HG03521 (cell line): ENCODE results near the gene PCDH15.

Experiments used
- ATAC-seq: cut with Tn5 transposase; IDR thresholded peaks from one replicate; pipeline ENCODE4 v1.9.1; 2021; ENCODE audit warnings: mild to moderate bottlenecking, moderate library complexity; ENCODE audit not compliant: unreplicated experiment

Gene PCDH15

DNA sequence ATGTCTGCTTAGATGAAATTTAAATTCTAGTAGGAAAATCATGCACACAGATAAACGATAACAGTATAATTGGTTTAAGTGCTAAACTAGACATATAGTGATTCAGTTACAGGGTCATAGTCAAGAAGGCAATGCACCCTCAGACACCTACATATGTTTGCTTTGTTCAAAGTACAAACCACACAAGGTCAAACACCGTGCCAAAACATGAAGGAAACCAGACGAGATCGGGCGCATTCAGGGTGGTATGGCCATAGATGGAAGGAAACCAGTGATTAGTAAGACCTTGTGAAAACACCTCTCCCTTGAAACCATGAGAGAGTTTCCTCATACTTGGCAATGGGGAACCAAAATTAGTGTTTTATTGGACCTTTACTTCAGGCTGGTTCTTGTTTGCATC is 906.9 kb downstream of the PCDH15 start:
- ATAC-seq: no peak

DNA sequence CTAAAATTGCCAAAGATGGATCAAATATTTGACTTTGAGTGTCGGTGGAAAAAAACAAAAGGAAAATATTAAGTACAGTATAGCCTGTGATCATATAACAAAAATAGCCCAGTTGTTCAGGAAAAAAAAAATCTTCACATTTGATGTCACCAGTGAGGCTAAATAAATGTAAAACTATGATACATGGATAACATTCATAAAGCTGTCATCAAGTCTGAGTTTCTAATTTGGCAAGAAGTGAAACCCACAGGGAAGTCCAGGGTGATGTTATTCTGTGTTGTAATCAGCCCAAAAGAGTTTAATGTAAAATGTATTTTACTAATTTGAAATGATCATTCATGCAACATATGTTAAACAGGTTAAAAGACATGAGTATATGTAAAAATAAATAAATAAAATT is 908.0 kb downstream of the PCDH15 start:
- ATAC-seq: no peak

DNA sequence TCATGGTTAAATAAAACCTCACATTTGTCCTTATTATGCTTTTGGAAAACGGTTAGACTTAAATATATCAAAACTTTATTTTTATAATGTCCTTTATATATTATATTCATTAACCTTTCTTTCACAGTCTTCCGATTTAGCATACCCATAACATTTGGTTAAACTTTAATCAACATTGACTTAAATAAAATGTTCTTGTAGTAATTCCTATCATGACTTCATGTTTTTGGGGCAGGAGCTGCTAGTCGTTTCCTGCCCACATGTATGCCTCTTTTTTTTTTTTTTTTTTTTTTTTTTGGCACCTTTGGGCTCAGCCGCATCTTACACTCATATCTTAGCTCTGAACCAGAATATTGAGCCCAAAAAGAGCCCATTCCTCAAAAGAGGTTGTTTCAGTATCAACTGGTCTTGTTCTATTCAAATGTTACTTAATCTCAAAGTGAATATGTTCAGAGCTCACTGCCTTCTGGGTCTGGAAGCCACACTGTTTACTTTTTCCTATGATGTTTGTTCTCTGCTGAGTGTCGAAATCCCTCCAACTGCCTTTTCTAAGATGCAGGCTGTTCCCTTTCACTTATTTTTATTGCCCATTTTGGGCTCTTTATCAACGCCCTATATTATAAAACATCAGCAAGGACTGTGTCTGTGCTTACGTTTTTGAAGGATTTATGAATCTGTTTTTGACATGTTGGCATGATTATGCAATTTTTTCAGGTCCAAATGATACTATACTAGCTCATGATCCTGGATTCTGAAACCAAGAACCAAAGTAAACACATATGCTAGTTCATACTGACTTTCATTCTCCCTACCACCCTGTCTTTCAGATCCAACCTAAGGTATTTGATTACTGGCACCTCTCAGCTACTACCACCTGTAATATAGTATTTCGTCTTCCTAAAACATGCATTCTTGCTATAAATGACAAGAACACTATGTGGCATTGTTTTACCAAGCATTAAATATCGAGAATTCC is 914.4 kb downstream of the PCDH15 start:
- ATAC-seq: no peak

DNA sequence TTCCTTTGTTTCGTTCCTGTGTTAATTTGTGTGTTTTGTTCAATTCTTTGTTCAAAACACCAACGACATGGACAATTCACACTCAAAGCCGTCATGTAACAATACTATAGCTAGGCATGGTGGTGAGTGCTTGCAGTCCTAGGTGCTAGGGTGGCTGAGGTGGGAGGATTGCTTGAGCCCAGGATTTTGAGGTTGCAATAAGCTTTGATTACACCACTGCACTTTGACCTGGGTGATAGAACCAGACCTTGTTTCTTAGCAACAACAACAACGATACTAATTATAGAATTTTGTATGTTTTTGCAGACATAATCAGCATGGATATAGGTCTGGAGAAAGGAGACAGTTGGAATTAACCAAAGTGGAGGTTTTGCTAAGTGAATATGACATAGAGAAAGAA is 936.2 kb downstream of the PCDH15 start:
- ATAC-seq: no peak

DNA sequence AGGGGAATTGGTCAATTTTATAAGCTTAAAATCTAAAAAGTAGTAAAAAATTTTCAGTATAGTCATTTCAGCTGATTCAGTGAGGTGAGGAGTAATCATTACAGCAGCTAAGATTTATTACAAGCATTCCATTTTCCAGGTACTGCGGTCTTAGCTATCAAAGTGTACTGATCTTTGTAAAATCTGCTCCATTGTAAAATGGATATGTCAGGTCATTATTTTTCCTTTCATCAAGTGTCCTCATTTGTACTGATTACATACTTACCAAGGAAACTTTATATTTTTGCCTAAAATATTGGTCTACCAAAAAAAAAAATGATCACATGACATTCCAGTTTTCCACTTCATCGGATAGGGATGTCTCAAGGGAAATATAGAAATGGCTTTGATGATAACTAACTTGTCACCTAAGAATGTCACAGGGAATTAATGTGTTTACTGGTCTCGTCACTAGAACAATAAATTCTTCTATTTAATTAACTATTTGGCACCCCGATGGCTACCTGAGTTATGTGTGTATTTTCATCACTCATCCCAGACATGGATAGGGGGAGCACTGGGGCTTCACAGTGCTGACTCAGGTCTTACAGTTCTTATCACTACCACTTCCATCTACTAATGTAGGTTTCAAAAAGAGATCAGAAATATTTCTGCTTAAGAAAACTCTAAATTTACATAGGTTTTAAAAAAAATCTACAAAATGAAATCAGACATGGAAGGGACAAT is 948.4 kb downstream of the PCDH15 start:
- ATAC-seq: no peak

DNA sequence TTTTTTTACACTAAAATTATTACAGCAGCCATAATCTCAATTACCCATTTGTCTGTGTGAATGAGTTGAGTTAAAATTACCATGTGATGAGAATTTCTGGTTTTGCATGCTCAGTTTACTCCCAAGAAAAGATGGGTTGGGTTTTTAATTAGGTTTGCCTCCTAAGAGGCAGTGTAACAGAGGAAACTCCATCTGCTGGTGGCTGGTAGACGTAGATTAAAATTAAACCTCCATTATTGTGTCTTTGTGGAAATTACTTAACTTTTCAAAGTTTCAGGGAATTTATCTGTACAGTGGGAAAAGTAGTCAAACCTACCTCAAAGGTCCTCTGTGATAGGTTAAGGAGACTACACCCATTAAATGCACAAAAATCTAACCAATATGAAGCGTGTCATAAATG is 954.2 kb downstream of the PCDH15 start:
- ATAC-seq: no peak

DNA sequence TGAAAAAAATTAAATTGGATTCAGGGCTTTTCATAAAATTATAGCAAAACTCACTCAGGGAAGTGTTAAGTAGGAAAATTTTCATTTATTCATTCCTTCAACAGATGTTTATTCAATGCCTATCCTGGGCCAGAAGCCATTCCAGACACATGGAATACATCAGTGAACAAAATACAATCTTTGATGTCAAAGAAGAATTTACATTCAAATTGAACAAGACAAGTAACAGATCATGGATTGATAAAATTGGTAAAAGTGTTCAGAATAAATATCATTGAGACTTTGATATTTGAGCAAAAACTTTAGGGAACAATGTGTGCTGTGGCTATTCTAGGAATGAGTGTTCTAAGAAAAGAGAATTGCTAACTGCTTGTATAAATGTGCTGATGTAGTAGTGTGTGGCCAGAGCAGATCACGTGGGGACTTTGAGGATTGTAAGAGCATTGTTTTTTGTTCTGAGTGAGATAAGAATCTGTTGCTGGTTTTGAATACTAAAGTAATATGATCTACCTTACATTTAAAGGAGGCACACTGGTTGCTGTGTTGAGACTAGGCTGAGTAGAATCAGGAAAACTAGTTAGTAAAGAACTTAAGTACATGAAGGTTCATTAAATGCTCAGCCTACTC is 957.2 kb downstream of the PCDH15 start:
- ATAC-seq: no peak

DNA sequence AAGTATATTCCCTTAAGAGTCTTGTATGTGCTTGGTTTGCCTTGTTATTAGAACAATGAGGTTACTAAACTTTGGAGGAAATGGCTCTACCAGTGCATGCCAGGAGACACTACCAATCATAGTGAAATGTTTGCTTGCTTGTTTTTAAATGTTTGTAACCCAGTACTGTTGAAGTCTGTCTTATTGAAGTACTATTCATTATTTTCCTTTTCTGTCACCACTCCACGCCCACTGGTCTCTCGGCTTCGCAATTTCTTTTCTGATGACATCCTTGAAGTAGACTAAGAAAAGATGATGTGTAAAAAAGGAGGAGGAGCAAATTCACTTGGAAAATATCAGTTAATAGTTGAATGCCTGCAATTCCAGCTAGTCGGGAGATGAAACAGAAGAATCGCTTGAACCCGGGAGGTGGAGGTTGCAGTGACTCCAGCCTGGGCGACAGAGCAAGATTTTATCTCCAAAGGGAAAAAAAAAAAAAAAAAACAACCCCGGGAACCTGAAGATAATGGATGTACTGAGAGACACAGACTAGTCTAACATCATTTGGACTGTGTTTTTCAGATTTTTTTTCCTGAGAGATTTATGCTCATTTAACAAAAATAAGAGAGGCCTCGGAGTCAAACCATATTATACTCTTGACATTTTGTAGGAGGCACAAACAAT is 959.4 kb downstream of the PCDH15 start:
- no peak for ATAC-seq

DNA sequence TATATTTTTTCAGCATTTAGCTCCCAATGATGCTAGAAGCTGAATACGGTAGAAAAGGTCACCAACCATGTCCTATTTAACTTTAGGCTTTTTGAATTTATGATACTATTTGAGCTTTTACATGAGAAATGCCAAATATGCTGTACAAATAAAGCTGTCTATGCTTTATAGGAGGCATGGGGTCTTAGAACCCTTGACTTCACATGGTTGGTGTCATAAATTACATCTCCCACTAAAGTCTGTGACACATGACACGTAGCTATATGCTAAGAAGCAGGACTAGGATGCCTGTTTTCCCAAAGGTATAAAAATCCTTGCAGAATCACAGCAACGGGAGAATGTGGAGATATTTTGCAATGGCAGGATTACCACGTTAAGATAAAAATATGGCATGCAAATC is 960.4 kb downstream of the PCDH15 start:
- no peak for ATAC-seq

DNA sequence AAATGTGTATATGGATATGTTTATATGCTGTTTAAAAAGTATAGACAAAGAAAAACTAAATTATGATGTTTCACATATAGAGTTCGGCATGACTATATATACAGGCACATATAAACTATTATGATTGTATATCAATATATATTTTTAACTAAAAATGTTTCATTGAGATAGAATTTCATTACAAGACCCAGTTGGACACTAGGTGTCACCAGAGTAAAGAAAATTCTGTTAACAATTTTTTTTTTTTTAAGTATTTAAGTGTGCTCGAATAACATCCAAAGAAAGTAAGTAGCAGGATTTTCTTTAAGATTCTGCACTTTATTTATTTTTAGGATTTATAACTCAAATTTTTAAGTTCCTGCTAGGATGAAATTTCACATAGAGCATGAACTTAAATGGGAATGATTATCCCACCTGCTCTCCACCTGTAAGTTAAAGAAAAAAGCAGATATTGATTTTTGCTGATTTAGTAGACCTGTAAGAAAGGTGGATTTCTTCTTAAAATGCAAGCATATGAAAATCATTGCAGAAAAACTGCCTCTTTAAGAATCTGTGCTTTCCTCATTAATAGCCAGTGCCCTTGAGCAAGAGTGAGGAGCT is 961.5 kb downstream of the PCDH15 start:
- ATAC-seq: no peak

DNA sequence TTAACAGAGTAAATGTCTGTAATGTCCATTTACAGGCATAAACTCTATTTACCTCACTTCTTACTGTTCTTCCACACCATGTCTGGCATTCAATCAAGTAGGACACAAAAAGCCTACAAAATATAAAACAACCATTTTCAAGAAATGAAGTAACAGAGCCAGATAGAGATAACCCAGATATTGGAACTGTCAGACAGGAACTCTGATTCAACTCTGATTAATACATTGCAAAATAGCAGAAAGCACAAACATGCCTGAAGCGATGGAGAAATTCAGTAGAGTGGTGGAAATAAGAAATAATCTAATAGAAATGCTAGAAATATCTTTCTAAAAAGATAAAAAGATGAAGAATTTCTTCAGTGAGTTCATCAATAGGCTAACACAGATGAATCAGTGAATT is 964.4 kb downstream of the PCDH15 start:
- ATAC-seq: no peak

DNA sequence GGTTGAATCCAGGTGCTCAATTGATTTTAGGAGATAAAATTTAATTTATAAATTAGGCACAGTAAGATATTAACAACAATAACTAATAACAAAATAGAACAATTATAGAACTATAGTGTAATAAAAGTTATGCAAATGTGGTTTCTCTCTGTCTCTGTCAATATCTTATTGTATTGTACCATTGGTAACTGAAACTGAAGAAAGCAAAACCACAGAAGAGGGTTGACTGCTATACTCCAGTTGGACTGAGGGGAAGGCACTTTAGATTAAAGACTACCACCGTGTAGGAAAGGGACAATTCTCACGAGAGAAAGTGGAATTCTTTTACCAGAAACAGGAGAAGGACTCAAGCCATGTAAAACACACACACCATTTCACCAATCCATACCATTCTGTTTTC is 967.1 kb downstream of the PCDH15 start:
- ATAC-seq: no peak

DNA sequence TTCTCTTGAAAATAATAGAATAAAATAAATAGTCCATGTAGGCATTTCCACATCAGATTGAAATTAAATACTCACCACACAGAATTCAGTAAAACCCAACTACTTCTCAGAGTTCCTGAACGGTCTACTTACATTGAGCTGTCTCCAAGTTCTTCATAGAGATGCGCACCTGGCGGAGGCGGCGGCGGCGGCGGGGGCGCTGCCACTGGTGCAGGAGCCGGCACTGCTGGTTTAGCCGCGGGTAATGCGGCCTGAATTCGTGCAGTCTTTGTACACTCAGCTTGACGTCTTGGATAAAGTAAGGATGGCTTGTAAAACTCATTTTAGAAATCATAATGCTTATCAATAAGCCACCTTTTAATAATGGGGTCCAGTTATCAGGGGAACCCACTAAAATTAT is 973.8 kb downstream of the PCDH15 start:
- ATAC-seq: no peak

DNA sequence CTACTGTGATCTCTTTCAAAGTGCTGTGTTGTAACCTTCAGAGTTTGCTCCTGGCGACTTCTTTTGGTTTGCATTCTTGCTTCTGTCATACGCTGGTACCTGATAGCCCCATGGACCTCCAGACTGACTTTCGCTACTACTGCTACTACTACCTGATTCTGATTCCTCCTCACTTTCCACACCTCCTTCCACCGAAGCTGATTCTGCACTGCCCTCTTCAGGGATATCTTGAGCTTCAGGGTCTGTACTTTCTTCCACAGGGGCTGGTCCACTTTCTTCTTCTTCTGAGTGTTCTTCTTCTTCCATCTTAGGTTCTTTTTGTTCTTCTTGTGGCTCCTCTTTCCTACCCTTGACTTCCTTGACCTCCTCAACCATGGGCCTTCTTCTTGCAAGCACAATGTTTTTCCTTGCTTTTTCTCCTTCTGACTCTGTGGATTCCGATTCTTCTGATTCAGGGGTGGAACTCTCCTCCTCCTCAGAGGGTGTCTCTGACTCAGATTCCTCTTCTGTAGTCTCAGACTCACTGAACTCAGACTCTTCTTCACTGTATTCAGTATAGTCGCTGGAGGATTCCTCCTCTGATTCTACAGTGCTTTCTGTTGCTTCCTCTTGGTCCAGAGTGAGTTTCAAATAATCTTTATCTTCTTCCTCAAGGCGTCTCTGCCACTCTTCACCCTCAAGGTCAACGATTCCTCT is 992.2 kb downstream of the PCDH15 start:
- ATAC-seq: no peak

DNA sequence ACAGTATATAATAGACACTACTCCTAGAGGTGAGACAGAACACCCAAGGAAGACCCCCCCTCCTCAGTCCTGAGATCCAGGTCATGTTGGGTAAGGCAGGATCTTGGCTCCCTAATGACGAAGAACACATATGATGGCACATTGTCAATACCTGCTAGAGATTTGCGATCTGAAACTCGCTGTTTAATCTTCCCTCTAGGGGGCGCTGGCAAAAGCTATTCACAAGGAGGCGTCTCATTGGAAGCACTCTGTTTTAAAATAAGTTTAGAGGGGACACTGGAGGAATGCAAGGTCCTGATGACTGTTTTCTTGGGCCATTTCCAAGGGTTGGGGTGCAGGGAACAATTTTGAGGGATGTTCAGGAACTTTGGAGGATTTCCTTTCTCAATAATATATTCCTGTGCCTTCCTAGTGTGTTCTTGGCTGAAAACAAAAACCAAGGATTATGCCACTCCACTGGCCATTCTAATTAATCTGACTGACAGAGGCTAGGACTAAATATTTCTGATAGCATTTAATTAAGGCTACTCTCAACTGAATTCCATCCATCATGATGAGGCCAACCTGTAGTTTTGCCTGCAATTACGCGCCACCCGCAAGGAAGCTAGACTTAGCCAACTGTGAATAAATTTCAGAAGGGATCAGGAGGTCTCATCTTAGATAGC is 1014.7 kb downstream of the PCDH15 start:
- no peak for ATAC-seq

DNA sequence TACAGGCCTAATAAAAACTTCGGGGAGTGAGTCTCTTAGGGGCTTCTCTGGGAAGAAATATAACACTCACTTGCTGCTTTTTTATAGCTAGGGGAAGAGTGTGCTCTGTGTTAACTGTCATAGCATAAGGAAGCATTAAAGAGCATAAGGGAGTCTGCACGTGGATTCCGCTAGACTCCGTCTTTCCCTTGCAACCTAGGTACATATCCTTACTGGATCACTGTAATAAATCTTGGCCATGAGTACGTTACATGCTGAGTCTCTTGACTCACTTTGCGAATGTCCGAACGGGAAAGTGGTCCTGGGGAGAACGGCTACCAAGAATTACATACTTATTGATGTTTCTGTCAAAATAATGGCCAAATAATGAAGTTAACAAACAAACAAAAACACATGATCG is 1029.3 kb downstream of the PCDH15 start:
- ATAC-seq: no peak

DNA sequence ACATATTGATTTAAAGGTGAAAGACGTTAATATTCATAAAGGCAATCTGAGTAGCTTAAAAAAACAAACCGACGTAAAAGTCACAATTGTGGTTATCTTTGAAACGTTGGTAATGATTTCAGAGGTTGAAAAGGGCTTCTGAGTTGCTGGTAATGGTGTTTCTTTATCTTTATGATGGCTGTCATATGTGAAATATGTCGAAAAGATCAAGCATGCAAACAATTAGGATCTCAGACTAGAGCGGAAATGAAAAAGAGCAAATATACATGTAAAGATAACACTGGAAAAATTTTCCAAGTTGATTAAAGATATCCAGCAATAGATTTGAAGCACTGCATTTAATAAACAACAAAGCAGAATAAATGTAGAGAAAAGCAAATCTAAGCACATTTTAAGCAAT is 1030.1 kb downstream of the PCDH15 start:
- no peak for ATAC-seq

DNA sequence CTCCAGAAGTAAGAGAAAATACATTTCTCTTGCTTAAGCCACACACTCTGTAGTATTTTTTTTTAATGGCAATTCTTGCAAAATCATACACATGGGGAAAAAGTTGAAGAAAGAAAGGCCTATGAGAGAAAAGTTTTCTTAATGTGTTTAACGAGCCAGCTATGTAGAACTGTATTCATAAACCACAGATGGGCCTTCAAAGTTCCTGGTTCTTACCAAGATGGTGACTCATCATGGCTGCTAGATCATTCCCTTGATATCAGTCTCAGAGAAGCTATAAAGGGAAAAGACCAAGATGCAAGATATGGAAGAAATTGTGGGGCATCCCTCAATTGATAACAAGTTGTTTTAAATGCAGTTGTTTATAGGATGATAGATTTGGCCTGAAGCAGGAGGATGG is 1035.7 kb downstream of the PCDH15 start:
- no peak for ATAC-seq

DNA sequence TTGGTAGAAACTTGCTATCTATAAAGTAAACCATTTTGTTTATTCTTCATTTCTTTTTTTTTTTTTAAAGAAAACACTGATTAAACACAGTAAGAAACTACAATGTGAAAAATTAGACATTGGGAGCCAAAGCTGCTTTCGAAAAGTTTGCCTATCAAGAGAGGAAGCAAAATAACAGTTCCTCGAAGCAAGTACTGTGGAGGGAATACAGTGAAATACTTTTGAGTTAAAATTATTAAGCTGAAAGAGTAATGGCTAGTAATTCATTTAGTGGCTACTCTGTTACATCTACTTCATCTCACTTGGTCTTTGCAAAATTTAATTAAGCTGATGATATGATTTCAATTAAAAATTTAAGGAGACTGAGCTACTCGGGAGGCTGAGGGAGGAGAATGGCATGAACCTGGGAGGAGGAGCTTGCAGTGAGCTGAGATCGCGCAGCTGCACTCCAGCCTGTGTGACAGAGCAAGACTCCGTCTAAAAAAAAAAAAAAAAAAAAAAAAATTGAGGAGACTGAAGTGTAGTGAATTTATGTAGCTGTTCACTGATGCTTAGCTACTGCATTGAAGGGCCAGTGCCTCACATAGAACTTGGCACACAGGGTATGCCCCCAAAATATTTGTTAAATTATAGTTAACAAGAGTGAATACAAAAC is 1046.3 kb downstream of the PCDH15 start:
- no peak for ATAC-seq
